Lower lobe of right lung (tissue), 2 donors: ENCODE measurements around the gene SIK1. TPM values are rescaled to one million over a fixed set of nuclear protein-coding genes. Genes with fewer than 3 reads are reported as not detected.
"Not testable (repeated sequence)": the region's sequence is repeated elsewhere in the genome, so short reads cannot be mapped to it uniquely, and the experiment has no call there.

Experiments used
- ATAC-seq, 2 donors: fragments of 200-7000 bp; cut with Tn5 transposase; one replicate each; pipeline ENCODE4 v1.9.1; 2020 to 2022; ENCODE audit warnings: mild to moderate bottlenecking in 2 of 2, moderate library complexity in 2 of 2
- DNase-seq: peaks from one replicate; pipeline ENCODE4 v3.0.0-alpha.2; 2020
- H3K27ac ChIP-seq: fragments of 200-600 bp; one replicate; pipeline ENCODE4 v1.8.0; 2022
- H3K27me3 ChIP-seq: fragments of 200-600 bp; one replicate; pipeline ENCODE4 v1.8.0; 2022; ENCODE audit warnings: low read depth
- H3K36me3 ChIP-seq: fragments of 200-600 bp; one replicate; pipeline ENCODE4 v1.8.0; 2022; ENCODE audit warnings: mild to moderate bottlenecking
- H3K4me1 ChIP-seq: fragments of 200-600 bp; one replicate; pipeline ENCODE4 v1.8.0; 2022
- H3K4me3 ChIP-seq: fragments of 200-600 bp; one replicate; pipeline ENCODE4 v1.8.0; 2022; ENCODE audit warnings: mild to moderate bottlenecking
- H3K9me3 ChIP-seq: fragments of 200-600 bp; one replicate; pipeline ENCODE4 v1.8.0; 2022
- intact Hi-C: fragments of 100-400 bp; cut with DNase I; formaldehyde crosslinking; loops from one replicate; pipeline ENCODE4 v1.11.0; 2022
- total RNA-seq: library from RNA; stranded (reverse); fragmentation: NEBNext Ultra II Directional; extraction: Animal tissue kit (Norgen Biotek cat#: 25700); gene quantifications from one replicate; pipeline ENCODE4 v1.2.1, GENCODE V29; 2021
- donor health status: DM: no; HTN: yes; CAD: no; lungs with severe emphysema.

The SIK1 gene
- total RNA-seq, 1 donor from 2014 or later: 30.1 TPM

- H3K27me3 ChIP-seq, H3K4me1 ChIP-seq, intact Hi-C loops, H3K9me3 ChIP-seq, DNase-seq, H3K27ac ChIP-seq, H3K4me3 ChIP-seq, H3K36me3 ChIP-seq: not testable (repeated sequence)
- ATAC-seq: peak in 1 of 2 donors; percentile 4
These were observed 2.0 kb upstream of the SIK1 start for GRCh38 chr21:43428964-43429363.

- H3K27ac ChIP-seq, H3K9me3 ChIP-seq, DNase-seq, H3K27me3 ChIP-seq, intact Hi-C loops, H3K36me3 ChIP-seq, H3K4me1 ChIP-seq, H3K4me3 ChIP-seq: not testable (repeated sequence)
- ATAC-seq: peak; percentile 72 to 95
These were observed 270 bp upstream of the SIK1 start for GRCh38 chr21:43427242-43427559.

- H3K9me3 ChIP-seq, intact Hi-C loops, H3K36me3 ChIP-seq, DNase-seq, H3K27me3 ChIP-seq, H3K4me1 ChIP-seq, H3K27ac ChIP-seq, H3K4me3 ChIP-seq: not testable (repeated sequence)
- peak; percentile 3 to 28 for ATAC-seq
These were observed 927 bp downstream of the SIK1 start for GRCh38 chr21:43426004-43426403.

- H3K9me3 ChIP-seq, H3K36me3 ChIP-seq, intact Hi-C loops, H3K27me3 ChIP-seq, H3K4me3 ChIP-seq, ATAC-seq, DNase-seq, H3K4me1 ChIP-seq, H3K27ac ChIP-seq: not testable (repeated sequence)
These were observed 7.5 kb downstream of the SIK1 start for GRCh38 chr21:43419475-43419874.

GRCh38 chr21:43414576-43414975 lies 12.4 kb downstream of the SIK1 start:
- H3K4me1 ChIP-seq, DNase-seq, H3K9me3 ChIP-seq, H3K36me3 ChIP-seq, H3K4me3 ChIP-seq, H3K27ac ChIP-seq, ATAC-seq, H3K27me3 ChIP-seq, intact Hi-C loops: not testable (repeated sequence)

GRCh38 chr21:43412020-43412788 lies 14.7 kb downstream of the SIK1 start:
- ATAC-seq: peak; percentile 72 to 75
- DNase-seq, intact Hi-C loops, H3K36me3 ChIP-seq, H3K27ac ChIP-seq, H3K4me1 ChIP-seq, H3K9me3 ChIP-seq, H3K4me3 ChIP-seq, H3K27me3 ChIP-seq: not testable (repeated sequence)

GRCh38 chr21:43410456-43411068 lies 16.4 kb downstream of the SIK1 start:
- H3K9me3 ChIP-seq, H3K27me3 ChIP-seq, H3K36me3 ChIP-seq, intact Hi-C loops, H3K4me1 ChIP-seq, H3K27ac ChIP-seq, H3K4me3 ChIP-seq: not testable (repeated sequence)
- peak; percentile 25 for DNase-seq
- ATAC-seq: peak; percentile 75 to 85

- H3K27ac ChIP-seq, H3K27me3 ChIP-seq, intact Hi-C loops, H3K36me3 ChIP-seq, ATAC-seq, H3K4me1 ChIP-seq, H3K9me3 ChIP-seq, H3K4me3 ChIP-seq, DNase-seq: not testable (repeated sequence)
These were observed 19.8 kb downstream of the SIK1 start for GRCh38 chr21:43407139-43407538.

GRCh38 chr21:43404450-43404849 lies 22.5 kb downstream of the SIK1 start:
- intact Hi-C loops, ATAC-seq, H3K9me3 ChIP-seq, H3K36me3 ChIP-seq, H3K27ac ChIP-seq, H3K4me1 ChIP-seq, DNase-seq, H3K27me3 ChIP-seq, H3K4me3 ChIP-seq: not testable (repeated sequence)

- intact Hi-C loops, H3K4me3 ChIP-seq, H3K27me3 ChIP-seq, H3K4me1 ChIP-seq, ATAC-seq, H3K9me3 ChIP-seq, DNase-seq, H3K36me3 ChIP-seq, H3K27ac ChIP-seq: not testable (repeated sequence)
These were observed 23.1 kb downstream of the SIK1 start for GRCh38 chr21:43403651-43404430.

GRCh38 chr21:43401125-43401524 lies 25.8 kb downstream of the SIK1 start:
- ATAC-seq, intact Hi-C loops, H3K4me3 ChIP-seq, H3K9me3 ChIP-seq, H3K27ac ChIP-seq, H3K27me3 ChIP-seq, H3K36me3 ChIP-seq, H3K4me1 ChIP-seq, DNase-seq: not testable (repeated sequence)

- H3K4me3 ChIP-seq, intact Hi-C loops, H3K9me3 ChIP-seq, H3K36me3 ChIP-seq, H3K27ac ChIP-seq, DNase-seq, H3K4me1 ChIP-seq, H3K27me3 ChIP-seq: not testable (repeated sequence)
- ATAC-seq: peak; percentile 50 to 65
These were observed 27.3 kb downstream of the SIK1 start for GRCh38 chr21:43399595-43400015.

- ATAC-seq: peak; percentile 12 to 40
- DNase-seq, H3K36me3 ChIP-seq, H3K4me1 ChIP-seq, intact Hi-C loops, H3K4me3 ChIP-seq, H3K27ac ChIP-seq, H3K9me3 ChIP-seq, H3K27me3 ChIP-seq: not testable (repeated sequence)
These were observed 27.8 kb downstream of the SIK1 start for GRCh38 chr21:43399136-43399535.

GRCh38 chr21:43398533-43398932 lies 28.4 kb downstream of the SIK1 start:
- intact Hi-C loops, H3K4me3 ChIP-seq, H3K27ac ChIP-seq, H3K36me3 ChIP-seq, H3K27me3 ChIP-seq, H3K4me1 ChIP-seq, H3K9me3 ChIP-seq, DNase-seq: not testable (repeated sequence)
- peak in 1 of 2 donors; percentile 34 for ATAC-seq
